ENCODE data around the gene CNKSR3.

GRCh38 chr6:154462425-154462824 lies 48.1 kb downstream of the CNKSR3 start:
- TF ChIP-seq CTCF (IDR thresholded peaks at IDR 0.05; ENCODE audit: poor library complexity, severe bottlenecking) (no peak), POLR2AphosphoS5 (IDR thresholded peaks at IDR 0.05) (no peak), SMC3 (conservative IDR thresholded peaks at IDR 0.05; ENCODE audit: poor library complexity) (no peak)

All from neural cell (in vitro differentiated cells).